Stimulated activated CD8-positive, alpha-beta memory T cell treated with anti-CD3 and anti-CD28 coated beads, Interleukin-4, amount 100 ng/mL, for 4 hours (primary cell): ENCODE measurements around the gene KNDC1.

Experiments
- DNase-seq, 2 donors: peaks; one replicate each; pipeline ENCODE4 v3.0.0-alpha.2; 2020; ENCODE audit warnings: low read depth in 2 of 2, low spot score in 1 of 2

Gene KNDC1

DNA sequence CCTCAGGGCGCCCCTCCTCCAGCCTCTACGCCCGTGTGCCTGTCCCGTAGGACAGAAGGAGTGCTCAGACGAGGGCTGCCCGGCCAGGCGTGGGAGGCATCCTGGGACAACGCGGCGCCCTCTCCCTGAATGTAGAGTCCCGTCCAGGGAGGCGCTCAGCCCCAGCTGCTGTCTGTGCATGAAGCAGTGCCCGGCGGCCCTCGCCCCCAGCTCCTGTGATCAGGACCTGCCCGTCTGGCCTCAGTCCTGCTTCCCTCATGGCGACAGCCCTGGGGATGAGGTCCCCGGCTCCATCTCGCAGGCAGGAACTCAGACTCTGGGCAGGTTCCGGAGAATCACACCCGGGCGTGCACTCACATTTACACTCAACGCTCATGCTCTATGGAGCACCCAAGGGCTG is 45.1 kb downstream of the KNDC1 start:
- DNase-seq, result no peak

DNA sequence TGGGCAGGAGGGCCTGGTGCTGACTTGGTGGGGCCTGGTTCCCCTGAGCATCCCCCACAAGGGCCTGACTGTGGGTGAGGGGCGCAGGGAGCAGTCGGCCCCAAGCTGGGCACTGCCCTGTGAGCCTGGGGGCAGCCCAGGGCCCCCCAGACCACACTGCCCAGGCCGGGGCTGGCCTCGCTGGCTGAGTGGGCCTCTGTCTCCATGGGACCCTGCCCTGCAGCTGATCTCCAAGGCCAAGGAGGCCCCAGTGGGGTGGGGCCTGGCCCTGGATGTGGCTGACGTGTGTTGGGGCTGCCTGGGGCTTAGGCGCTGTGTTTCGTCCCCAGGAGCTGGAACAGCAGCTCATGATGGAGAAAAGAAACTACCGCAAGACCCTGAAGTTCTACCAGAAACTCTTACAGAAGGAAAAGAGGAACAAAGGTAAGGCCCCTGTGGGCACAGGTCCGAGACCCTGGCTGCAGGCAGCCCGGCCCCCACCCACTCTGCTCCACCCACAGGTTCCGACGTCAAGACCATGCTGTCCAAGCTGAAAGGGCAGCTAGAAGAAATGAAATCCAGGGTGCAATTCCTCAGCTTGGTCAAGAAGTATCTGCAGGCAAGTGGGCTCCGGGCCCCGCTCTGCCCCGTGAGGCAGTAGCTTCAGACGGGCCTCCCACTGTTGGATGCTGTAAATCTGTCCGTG is 46.5 kb downstream of the KNDC1 start:
- no peak for DNase-seq

DNA sequence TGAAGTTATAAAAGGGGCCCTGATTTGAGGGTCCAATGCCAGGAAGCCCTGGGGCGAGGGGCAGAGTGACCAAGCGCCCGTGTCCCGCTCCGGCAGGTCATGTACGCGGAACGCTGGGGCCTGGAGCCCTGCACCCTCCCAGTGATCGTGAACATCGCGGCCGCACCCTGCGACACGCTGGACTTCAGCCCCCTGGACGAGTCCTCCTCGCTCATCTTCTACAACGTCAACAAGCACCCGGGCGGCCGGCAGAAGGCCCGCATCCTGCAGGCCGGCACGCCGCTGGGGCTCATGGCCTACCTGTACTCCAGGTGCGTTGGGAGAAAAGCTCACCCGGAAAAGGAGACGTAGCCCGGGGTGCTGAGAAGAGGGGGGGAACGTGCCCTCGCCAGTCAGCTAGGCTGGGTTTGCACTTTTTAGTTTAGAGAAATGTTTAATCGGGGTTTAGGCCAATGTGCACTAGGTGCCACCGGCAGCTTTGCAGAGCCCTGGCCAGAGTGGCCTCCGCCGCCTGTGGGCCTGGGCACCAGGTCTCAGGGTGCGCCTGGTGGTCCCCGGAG is 47.1 kb downstream of the KNDC1 start:
- DNase-seq, result no peak

DNA sequence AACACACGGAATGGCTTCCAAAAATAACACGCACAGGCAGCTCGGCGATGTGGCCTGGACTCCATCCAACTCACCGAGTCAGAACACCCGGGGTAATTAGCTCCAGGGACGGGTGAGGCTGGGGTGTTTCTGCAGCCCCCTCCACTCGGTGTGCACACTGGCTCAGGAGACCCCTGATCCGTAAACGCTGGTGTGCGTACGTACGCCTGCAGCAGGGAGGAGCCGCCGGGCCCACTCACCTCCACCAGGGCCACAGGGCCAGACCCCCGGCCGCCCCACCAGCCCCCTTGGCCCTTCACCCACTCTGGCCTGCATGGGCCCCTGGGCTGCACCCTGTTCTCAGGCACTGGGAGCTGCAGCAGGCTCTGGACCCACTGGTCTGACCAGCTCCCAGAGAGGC is 47.6 kb downstream of the KNDC1 start:
- no peak for DNase-seq

DNA sequence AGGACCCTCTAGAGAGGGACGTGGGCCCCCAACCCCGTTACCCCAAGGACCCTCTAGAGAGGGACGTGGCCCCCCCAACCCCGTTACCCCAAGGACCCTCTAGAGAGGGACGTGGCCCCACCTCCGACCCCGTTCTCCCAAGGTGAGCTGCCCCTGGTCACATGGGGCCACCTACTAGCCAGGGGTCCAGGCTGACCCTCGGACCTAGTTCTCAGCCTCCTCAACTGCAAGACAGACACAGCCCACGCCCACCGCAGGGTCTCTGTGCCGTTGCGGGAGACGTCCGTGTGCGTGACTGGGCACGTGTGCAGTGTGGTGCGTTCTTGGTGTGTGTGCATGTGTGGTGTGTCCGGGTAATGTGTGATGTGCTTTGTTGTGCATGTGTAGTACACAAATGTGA is 48.4 kb downstream of the KNDC1 start:
- no peak for DNase-seq

DNA sequence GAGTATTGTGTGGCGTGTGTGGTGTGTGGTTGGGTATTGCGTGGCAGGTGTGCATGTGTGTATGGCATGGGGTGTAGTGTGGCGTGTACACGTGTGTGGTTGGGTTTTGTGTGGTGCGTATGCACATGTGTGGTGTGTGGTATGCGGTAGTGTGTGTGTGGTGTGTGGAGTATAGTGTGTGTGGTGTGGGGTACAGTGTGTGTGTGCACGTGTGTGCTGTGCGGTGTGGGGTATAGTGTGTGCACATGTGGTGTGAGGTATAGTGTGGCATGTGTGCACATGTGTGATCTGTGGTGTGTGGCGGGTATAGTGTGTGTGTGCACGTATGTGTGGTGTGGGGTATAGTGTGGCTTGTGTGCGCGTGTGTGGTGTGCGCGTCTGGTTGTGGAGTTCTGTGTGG is 49.1 kb downstream of the KNDC1 start:
- DNase-seq, result no peak

DNA sequence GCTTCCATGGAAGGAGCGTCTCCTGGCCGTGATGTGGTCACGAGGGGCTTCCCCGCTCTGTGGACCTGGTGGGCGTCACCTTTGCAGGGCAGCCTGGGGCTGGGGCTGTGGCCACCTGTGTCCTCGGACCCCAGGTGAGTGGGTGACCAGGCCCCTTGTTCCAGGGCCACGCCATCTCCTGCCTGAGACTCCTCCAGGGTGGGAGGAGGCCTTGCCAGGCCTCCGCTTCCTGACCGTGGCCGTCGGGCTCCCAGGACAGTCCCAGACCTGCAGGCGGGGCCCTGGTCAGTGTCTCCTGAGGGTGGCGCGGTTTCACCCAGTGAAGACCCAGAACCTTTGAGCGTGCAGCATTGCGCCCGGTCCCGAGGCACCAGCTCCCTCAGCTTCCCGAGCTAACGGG is 49.6 kb downstream of the KNDC1 start:
- no peak for DNase-seq

DNA sequence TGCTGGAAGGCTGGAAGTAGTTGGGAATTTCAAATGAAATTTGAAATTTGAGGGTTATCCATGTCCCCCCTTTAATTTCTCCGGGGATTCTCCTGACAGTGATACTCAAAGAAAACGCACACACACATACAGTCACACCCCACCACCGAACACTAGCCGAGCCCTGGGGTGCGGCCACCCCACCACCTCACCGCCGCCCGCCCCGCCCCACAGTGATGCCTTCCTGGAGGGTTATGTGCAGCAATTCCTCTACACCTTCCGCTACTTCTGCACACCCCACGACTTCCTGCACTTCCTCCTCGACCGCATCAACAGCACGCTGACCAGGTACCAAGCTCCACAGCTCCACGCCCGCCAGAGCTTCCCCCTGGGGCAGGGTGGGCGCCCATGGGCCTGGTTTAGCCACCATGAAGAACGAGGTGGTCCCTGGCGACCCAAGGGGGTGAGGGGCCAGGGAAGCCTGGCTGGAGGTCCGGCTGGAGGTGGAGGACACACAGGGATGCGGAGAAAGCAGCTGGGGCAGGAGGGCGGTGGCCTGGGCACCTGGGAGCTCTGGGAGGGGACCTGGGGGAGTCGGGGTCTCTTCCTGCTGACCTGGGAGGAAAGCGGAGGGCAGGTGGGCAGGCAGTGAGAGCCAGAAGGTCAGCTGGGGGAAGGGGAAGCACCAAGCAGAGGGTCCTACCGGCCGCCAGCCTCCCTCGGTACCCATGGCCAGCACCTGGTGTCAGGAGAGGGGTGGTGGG is 50.5 kb downstream of the KNDC1 start:
- DNase-seq, result no peak

DNA sequence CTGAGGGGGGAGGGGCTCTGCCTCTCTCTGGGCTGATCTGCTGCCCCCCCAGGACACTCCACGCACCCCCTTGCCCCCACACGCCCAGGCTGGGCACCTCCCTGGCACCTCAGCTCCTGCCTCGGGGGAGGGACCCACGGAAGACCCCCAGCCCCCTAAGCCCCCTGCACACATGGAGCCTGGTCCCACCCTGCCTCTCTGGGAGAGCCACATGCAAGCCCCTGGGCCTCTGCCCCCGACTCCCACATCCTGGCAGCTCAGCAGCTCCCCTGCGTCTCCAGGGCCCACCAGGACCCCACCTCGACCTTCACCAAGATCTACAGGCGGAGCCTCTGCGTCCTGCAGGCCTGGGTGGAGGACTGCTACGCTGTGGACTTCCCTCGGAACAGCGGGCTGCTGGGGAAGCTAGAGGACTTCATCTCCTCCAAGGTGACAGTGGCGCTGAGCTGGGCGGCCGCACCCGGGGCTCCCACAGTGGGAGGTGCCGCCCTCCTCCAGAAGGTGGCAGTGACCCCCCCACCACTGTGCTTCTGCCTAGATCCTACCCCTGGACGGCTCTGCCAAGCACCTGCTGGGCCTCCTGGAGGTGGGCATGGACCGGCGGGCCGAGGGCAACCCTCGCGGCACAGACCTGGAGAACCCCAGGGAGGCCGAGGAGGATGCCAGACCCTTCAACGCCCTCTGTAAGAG is 51.3 kb downstream of the KNDC1 start:
- no peak for DNase-seq

DNA sequence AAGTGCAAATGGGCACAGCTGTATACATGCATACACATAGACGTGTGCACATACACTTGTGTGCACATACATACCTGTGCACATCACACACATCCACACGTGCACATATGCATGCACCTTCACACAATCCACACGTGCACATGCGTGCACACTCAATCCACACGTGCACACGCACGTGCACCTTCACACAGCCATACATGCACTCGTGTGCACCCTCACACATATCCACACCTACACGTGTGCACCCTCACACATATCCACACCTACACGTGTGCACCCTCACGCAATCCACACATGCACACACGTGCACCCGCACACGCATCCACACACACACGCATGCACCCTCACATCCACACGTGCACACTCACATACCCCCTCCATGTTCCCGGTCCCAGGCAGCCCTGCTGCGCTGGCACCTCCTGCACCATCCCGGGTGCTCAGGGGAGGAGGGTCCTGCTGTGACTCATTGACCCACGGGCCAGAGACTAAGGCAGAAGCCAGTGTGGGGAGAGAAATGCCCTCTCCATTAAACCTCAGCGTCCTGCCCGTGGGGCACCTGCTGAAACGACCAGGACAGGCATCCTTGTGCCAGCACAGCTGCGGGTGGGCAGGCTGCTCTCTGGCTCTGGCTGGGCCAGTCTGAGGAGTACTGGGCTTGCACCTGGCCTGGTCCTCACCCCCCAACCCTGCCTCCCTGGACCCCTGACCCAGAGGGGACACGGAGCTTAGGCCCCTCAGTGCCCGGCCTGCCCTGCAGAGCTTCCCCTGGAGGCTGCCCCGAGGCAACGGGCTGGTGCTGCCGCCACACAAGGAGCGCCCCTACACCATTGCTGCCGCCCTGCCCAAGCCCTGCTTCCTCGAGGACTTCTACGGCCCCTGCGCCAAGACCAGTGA is 52.2 kb downstream of the KNDC1 start:
- no peak for DNase-seq

DNA sequence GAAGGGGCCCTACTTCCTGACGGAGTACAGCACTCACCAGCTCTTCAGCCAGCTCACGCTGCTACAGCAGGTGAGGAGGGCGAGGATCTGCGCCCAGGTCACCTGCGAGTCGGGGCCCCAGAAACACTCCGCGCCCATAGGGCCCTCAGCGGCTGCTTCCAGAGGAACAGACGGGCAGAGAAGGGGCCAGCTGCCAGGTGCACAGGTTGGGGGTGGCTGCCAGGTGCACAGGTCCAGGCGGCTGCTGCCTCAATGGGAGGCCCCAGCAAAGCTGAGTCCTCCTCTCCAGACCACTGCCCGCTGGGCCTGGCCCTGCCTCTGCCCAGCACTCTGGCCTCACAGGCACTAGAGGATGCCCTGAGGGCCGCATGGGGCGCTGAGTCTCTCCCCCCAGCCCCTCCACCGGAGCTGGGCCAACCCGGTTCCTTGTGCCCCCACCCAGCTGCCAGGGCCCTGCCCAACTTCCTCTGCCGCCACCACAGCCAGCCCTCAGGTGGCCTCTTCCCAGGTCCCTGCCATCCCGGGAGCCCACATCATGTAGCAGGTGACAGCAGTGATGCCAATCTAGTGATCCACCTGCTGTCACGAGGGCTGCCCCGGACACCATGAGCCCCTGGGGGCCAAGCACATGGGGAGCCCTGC is 53.0 kb downstream of the KNDC1 start:
- no peak for DNase-seq

DNA sequence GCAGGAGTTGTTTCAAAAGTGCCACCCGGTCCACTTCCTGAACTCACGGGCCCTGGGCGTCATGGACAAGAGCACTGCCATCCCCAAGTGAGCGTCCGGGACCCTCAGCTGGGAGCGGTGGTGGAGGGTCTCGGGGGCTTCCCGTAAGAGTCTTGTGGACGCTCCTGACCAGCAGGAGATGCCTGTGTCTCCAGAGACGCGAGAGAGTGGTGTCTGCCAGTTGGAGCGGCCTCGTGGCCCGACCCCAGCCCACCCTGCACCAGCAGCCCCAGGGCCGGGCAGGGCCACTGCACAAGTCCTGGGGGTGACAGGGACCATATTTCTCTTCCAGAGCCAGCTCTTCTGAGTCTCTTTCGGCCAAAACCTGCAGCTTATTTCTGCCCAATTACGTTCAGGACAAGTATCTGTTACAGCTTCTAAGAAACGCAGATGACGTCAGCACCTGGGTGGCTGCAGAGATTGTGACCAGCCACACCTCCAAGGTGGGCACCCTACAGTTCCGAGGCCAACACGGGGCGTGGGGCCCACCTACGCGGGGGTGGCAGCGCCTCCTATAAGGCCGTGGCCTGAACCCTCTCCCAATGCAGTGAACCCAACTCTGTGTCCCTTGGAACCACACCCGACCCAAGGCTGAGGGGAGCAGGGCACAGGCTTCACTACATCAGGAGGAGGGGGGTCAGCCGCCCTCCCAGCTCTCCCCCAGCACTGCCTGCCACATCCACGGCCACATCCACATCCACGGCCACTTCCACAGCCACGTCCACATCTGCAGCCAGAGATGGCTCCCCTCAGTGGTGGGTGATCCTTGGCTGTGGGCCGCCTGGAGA is 53.8 kb downstream of the KNDC1 start:
- no peak for DNase-seq

DNA sequence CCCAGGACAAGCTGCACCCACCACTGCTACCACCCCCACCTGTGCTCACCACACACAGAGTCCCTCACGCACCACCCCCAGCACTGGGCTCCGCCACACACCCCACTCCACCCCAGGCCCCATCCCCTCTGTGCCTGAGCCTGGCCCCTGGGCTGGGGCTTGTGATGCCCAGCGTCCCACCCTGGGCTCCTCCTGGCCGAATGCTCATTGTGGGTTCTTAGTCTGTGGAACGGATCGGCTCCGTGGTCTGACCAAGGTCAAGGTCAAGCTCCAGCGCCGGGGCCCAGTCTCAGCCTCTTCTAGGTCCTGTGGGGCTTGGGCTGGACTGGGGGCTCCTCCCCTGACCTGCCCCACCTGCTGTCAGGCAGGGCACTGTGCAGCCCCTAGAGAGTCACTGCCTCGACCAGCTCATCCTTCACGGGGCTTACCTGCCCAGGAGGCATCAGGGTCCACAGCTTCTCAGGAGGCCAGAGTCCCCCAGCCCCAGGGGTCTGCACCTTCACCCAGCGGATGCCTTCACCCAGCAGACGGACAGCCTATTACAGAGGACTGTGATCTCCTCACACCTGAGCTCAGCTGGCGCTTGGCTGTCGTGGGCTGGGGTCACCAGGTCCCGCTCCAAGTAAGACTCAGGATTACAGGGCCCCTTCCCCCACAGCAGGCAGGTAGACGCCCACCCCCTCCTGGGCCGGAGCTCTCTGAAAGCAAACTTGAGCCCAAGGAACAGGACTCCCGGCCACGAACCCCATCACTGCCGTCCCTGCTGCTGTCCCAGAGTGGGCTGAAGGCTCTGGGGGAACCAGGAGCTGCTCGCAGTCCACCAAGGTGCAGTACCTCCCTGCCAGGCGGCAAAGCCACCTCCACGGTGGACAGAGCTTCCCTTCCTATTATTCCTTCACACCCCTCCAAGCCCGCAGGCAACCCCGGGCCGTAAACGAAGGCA is 54.7 kb downstream of the KNDC1 start:
- DNase-seq, result no peak

DNA sequence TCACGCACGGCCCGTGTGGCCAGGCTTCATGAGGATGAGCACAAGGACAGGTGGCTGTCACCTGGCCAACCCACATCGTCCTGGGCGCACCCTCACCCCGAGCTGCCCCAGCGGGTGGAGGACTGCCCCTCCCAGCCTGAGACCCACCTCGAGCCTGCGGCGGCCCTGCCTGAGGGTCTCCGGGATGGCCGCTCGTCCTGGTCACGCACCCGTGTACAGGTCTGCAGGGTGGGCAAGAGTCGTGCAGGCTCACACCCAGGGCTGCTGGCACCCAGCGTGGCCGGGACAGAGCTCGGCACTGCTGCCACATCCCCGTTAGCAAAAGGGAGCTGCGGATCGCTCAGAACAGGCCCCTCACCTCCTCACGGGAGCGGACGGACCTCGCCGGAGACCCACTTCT is 55.6 kb downstream of the KNDC1 start:
- DNase-seq, result no peak

DNA sequence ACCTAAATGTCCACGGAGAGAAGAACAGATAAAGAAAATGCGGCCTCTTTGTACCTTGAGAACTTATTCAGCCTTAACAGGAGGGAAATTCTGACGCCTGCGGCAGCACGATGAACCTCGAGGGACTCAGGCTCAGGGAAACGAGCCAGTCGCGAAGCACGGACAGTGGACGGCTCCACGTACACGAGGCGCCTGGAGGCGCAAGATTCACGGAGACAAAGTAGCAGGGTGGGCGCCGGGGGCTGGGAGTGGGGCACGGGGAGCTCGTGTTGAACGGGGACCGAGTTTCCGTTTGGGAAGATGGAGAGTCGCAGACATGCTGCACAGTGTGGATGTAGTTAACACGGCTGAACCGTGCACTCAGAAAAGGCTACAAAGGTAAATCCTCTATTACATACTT is 56.8 kb downstream of the KNDC1 start:
- DNase-seq, result no peak

DNA sequence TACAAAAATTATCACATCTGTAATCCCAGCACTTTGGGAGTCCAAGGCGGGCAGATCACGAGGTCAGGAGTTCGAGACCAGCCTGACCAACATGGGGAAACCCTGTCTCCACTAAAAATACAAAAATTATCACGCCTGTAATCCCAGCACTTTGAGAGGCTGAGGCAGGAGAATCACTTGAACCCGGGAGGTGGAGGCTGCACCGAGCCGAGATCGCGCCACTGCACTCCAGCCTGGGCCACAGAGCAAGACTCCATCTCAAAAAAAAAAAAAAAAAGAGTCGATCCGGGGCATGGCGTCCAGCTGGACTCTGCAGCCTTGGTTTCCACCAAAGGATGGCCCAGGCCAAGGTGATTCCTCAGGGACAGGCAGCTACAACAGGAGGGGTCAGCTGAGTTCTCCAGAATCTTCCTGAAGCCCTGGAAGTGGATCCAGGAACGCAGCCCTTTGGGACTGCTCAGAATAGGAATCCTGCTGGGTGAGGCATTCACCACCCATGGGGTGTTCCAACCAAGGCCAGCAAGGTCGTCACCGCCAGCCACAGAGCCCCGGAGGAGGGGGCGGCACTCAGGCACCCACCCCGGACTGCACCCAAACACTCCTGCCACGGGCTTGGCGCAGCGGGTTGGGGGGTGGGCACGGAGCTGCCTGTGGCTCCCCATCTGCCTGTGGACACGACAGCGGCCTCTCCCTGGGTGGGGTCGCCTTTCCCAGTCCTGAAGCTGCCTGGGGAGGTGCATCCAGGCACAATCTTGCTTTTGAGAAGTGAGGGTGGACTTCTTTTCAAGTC is 58.0 kb downstream of the KNDC1 start:
- DNase-seq, result no peak

DNA sequence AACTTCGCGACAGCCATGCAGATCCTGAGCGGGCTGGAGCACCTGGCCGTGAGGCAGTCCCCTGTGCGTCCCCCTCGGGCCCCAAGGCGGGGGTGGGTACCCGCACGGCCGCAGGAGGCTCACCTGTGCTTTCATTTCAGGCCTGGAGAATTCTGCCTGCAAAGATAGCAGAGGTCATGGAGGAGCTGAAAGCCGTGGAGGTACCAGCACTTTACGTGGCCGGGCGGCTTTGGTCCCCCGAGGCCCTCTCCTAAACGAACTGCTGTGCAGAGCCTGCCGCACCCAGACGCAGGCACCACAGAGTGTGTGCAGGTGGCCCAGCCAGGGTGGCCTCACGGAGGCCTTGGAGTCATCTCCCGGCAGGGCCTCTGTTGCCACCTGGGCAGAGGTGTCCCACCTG is 58.9 kb downstream of the KNDC1 start:
- DNase-seq, result no peak

DNA sequence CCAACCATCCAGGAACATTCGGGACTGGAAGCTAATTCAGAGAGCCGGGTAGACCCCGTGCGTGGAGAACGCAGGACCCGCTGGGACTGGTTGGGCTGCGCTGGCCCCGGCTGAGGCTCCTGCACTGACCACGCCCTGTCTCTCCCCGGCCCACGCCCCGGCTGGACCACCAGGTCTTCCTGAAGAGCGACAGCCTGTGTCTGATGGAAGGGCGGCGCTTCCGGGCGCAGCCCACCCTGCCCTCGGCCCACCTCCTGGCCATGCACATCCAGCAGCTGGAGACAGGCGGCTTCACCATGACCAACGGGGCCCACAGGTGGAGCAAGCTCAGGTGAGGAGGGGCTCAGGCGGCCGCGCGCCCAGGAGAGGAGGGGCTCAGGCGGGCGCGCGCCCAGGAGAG is 59.8 kb downstream of the KNDC1 start:
- DNase-seq, result no peak
